Endometrium (tissue), 2 donors: ENCODE data around the gene C1QTNF7.

Experiments used
- FAIRE-seq: peaks from 2 replicates; lab custom pipeline; 2012; peaks lifted over from hg19 to GRCh38; lab: Jason Lieb, UNC
- donor health status: control.
- donor health status: control.

The C1QTNF7 gene

GRCh38 chr4:15414551-15415091 lies 13.2 kb upstream of the C1QTNF7 start:
- FAIRE-seq: peak; percentile 93

GRCh38 chr4:15416357-15417232 lies 11.2 kb upstream of the C1QTNF7 start:
- FAIRE-seq: no peak

DNA sequence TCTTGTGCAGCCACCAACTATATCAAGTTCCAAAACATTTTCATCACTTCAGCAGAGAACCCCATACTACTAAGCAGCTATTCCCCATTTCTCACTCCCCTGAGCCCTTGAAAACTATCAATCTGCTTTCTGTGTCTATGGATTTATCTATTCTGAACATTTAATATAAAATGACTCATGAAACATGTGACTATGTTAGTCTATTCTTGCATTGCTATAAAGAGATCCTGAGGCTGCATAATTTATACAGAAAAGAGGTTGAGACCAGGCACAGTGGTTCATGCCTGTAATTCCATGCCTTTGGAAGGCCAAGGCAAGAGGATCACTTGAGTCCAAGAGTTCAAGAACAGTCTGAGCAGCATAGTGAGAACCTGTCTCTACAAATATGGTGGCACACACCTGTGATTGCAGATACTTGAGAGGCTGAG lies 10.6 kb upstream of the C1QTNF7 start:
- FAIRE-seq: no peak

GRCh38 chr4:15418956-15419355 lies 8.9 kb upstream of the C1QTNF7 start:
- no peak for FAIRE-seq

GRCh38 chr4:15420642-15421041 lies 7.2 kb upstream of the C1QTNF7 start:
- no peak for FAIRE-seq

- FAIRE-seq: no peak
Measured at GRCh38 chr4:15423285-15423711, 4.5 kb upstream of the C1QTNF7 start.

- no peak for FAIRE-seq
Measured at GRCh38 chr4:15425520-15425919, 2.3 kb upstream of the C1QTNF7 start.

GRCh38 chr4:15427161-15427560 lies 672 bp upstream of the C1QTNF7 start:
- no peak for FAIRE-seq

- no peak for FAIRE-seq
Measured at GRCh38 chr4:15428611-15429010, 778 bp downstream of the C1QTNF7 start.

GRCh38 chr4:15434091-15434490 lies 6.3 kb downstream of the C1QTNF7 start:
- FAIRE-seq: no peak

DNA sequence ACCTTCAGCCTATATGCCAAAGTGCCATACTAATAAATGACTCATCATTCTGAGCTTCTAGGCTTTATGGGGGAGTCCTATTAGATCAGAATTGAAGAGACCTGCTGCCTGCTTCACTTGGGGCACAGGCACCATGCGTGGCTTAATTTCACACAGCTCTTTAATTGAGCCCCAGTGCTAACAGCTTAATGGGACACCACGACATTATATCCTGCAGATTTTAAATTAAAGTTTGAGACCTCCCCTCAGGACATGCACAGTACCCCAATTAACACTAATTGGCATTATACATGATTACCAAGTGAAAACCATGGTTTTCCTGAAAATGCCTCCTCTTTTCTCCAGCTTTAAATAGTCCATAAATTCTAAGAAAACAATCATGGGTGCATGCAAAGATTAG lies 6.8 kb downstream of the C1QTNF7 start:
- no peak for FAIRE-seq

GRCh38 chr4:15436513-15436912 lies 8.7 kb downstream of the C1QTNF7 start:
- FAIRE-seq: peak; percentile 85

DNA sequence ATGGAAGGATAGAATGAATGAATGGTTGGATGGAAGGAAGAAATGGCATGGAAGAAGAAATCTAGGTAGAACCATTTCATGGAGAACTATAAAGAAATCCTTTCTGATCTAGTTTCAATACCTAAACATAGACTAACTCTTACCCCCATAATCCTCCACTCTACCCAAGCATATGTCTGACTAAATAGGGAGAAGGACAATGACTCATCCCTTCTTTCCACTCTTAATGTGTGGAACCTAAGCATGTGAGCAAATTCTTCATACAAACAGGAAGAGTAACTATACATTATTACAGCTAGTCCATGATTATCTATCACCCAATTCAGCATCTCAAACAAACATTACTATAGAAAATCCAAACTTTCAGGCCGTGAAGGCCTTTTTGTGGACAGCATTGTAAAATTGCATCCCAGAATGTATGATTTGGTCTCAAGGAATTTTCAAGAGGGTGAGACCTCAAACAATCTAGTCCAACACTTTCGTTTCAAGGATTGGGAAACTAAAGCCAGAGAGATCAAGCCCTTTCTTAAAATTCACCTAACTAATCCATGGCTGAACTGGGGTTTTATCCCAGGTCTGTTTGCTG lies 11.2 kb downstream of the C1QTNF7 start:
- no peak for FAIRE-seq

DNA sequence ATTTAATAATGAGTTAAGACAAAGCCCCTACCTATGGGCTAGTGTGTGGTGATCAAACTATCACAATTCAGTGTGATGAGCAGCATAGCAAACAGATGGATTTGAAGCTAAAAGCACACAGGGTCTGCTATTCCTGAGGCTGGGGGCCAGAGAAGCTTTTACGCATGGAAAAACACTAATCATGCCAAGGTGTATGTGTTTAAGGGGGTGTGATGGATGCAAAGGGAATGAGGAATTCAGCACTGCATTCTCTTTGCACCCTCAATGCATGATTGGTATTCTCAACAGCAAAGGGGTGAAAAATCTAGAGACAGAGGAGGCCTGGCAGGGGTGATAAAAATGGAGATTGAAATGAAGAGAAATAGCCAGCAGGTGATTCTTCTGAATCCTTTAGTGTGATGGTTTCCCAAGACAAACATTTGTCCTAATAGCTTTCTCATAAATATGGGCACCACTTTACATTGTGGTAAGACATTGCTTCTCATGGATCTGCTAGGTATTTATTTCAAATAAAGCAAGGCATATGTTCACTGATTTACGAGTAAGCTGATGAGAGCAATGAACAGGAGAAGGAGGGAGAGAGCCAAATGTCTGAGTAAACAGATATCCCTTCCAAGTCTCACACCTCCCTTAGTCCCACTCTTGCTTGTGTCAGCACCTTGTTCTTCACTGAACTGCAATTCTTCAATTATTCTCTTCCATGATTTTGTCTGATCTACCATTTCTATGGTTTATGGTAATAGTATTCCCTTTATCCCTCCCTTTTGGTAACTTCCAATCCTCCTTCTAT lies 15.7 kb downstream of the C1QTNF7 start:
- FAIRE-seq: no peak

GRCh38 chr4:15444276-15444675 lies 16.4 kb downstream of the C1QTNF7 start:
- FAIRE-seq: no peak

DNA sequence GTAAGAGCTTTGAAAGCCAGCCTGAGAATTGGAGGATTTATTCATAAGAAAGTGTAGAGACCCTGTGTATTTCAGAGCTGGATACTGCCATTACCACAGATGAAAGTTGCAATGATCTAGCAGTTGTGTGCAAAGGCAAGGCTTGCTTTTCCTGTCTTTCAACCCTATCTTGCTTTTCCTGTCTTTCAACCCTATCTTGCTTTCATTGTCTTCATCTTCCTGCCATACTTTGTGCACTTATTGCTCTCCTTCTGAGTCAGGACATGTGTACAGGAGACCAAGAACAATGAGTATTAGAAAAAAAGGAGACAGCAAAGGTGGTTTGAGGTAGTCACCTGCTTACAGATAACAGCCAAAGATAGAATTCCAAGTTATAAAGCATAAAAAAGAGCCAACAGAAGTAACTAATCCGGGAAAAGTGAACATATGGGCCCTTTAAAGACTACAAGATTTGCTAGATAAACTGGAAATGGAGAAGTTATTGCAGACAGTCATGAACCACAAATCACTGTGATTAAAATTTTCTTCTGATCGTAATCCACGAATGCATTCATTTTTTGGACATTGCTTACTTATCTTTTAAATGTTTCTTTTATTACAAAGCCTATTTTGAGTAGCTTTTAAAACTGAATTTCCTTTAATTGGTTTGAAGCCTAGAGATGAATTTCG lies 17.2 kb downstream of the C1QTNF7 start:
- no peak for FAIRE-seq

GRCh38 chr4:15451181-15451865 lies 23.5 kb downstream of the C1QTNF7 start:
- no peak for FAIRE-seq

- FAIRE-seq: no peak
Measured at GRCh38 chr4:15451866-15452765, 24.3 kb downstream of the C1QTNF7 start.

DNA sequence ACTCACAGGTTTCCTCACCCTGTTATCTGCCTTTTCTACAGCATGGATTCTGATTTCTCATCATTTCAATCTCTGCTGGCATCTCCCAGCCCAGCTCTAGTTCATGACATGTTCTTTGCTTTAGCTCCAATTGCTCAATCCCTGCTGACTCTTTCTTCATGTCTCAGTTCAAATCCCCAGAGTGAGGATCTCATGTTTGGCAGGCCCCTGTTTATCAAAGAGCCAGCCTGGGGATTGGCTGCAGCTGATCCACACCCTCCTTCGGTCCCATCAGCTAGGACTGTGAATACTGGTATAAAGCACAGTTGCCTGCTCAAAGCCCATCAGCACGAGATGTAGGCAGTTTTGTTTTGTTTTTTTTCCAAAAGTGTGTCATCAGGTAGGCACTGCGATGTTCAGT lies 27.5 kb downstream of the C1QTNF7 start:
- FAIRE-seq: no peak
